ENCODE measurements around the gene TNNT3.

DNA sequence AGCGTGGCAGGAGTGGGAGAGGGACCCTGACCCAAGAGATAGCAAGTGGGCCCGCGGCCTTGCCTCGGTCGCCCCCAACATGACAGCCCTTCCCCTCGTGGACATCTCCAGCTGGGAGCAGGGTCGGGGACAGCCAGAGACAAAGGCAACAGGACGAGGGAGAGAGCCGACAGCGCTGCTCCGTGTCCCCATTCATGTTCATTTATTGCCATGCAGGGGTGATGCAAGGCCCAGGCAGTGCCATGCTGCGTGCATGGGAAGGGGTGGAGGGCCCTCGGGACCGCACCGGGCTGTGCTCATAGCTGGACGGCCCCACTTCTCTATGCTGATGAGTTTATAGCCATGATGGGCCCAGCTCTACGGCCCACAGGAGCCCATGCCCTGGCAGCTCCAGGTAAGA is 40.3 kb downstream of the TNNT3 start:
- no peak for TF ChIP-seq CTCF (IDR thresholded peaks at IDR 0.05; ENCODE audit: borderline replicate concordance, extremely low read depth, low read length, poor library complexity, severe bottlenecking)
- no peak for TF ChIP-seq EZH2 (IDR thresholded peaks at IDR 0.05; ENCODE audit: borderline replicate concordance, low read depth, low read length, severe bottlenecking)

Measured in DND-41 (cell line).